ENCODE results near the gene SPI1. TPM values are rescaled to one million over a fixed set of nuclear protein-coding genes. Genes with fewer than 3 reads are reported as not detected.

The SPI1 gene
- total RNA-seq, 4 donors from 2014 or later, result 25.0 to 69.4 (median 48.4) TPM

- DNase-seq (ENCODE audit: low spot score) (no peak), ATAC-seq (ENCODE audit: low FRiP score) (no peak)
- TF ChIP-seq CTCF (IDR thresholded peaks at IDR 0.05), result no peak
Measured at GRCh38 chr11:47383071-47383470, 4.7 kb upstream of the SPI1 start.

GRCh38 chr11:47380078-47380477 lies 1.7 kb upstream of the SPI1 start:
- TF ChIP-seq CTCF (IDR thresholded peaks at IDR 0.05), result no peak
- DNase-seq (ENCODE audit: low spot score), result no peak
- ATAC-seq (ENCODE audit: low FRiP score), result no peak

- ATAC-seq (ENCODE audit: low FRiP score) (no peak), DNase-seq (ENCODE audit: low spot score) (no peak)
- no peak for TF ChIP-seq CTCF (IDR thresholded peaks at IDR 0.05)
Measured at GRCh38 chr11:47379317-47379716, 970 bp upstream of the SPI1 start.

GRCh38 chr11:47378836-47379170 lies 456 bp upstream of the SPI1 start:
- ATAC-seq (ENCODE audit: low FRiP score) (no peak), DNase-seq (ENCODE audit: low spot score) (no peak)
- TF ChIP-seq CTCF (IDR thresholded peaks at IDR 0.05), result no peak

GRCh38 chr11:47377571-47378009 lies 757 bp downstream of the SPI1 start:
- no peak for TF ChIP-seq CTCF (IDR thresholded peaks at IDR 0.05)
- DNase-seq (ENCODE audit: low spot score), result no peak
- no peak for ATAC-seq (ENCODE audit: low FRiP score)

GRCh38 chr11:47376525-47377371 lies 1.6 kb downstream of the SPI1 start:
- DNase-seq (ENCODE audit: low spot score) (no peak), ATAC-seq (ENCODE audit: low FRiP score) (no peak)
- no peak for TF ChIP-seq CTCF (IDR thresholded peaks at IDR 0.05)

- no peak for TF ChIP-seq CTCF (IDR thresholded peaks at IDR 0.05)
- DNase-seq (ENCODE audit: low spot score) (no peak), ATAC-seq (ENCODE audit: low FRiP score) (no peak)
Measured at GRCh38 chr11:47376107-47376524, 2.2 kb downstream of the SPI1 start.
